H1 (cell line): ENCODE measurements around the gene CCDC24. TPM values are rescaled to one million over a fixed set of nuclear protein-coding genes. Genes with fewer than 3 reads are reported as not detected.

ENCODE experiments used
- CTCF ChIA-PET: fragments of 300-600 bp; sonication (Branson Sonifier 250); formaldehyde crosslinking; loops from one replicate; lab custom pipeline; 2021; ENCODE audit not compliant: partially characterized antibody; lab: Charles Lee
- POLR2A ChIA-PET: fragments of 300-600 bp; sonication (Branson Sonifier 250); formaldehyde crosslinking; loops from one replicate; lab custom pipeline; 2021; ENCODE audit warnings: inconsistent platforms; ENCODE audit not compliant: partially characterized antibody; lab: Charles Lee
- DNase-seq, 2 experiments: peaks; one replicate each; pipeline versions ENCODE4 v3.0.0 to v3.0.0-alpha.2; 2010 to 2022; ENCODE audit warnings: low spot score in 2 of 2, low read depth in 1 of 2, mixed read lengths in 1 of 2
- FAIRE-seq: peaks from 2 replicates; lab custom pipeline; 2011; peaks lifted over from hg19 to GRCh38; lab: Jason Lieb, UNC
- H2AFZ ChIP-seq: 2 replicates; pipeline ENCODE4 v1.8.1; 2012; ENCODE audit warnings: low read length, inconsistent platforms
- H2AK5ac ChIP-seq: 2 replicates; pipeline ENCODE4 v1.6.1; 2013; ENCODE audit warnings: low read depth, low read length
- H2BK120ac ChIP-seq: replicated peaks from 2 replicates; pipeline ENCODE3; 2013; ENCODE audit warnings: low read depth, low read length, inconsistent platforms
- H2BK12ac ChIP-seq: 2 replicates; pipeline ENCODE4 v1.6.1; 2013; ENCODE audit warnings: low read depth, low read length
- H2BK15ac ChIP-seq: 2 replicates; pipeline ENCODE4 v1.6.1; 2013; ENCODE audit warnings: low read length
- H2BK20ac ChIP-seq: 2 replicates; pipeline ENCODE4 v1.6.1; 2013; ENCODE audit warnings: low read length
- H2BK5ac ChIP-seq: 2 replicates; pipeline ENCODE4 v1.6.1; 2013; ENCODE audit warnings: low read depth, low read length
- H3K14ac ChIP-seq: 2 replicates; pipeline ENCODE4 v1.6.1; 2013; ENCODE audit warnings: inconsistent platforms; ENCODE audit not compliant: insufficient read length
- H3K18ac ChIP-seq: 2 replicates; pipeline ENCODE4 v1.6.1; 2013; ENCODE audit warnings: low read length; ENCODE audit errors: extremely low read depth
- H3K23ac ChIP-seq: 2 replicates; pipeline ENCODE4 v1.6.1; 2013; ENCODE audit warnings: inconsistent platforms; ENCODE audit not compliant: insufficient read length
- H3K23me2 ChIP-seq: 2 replicates; pipeline ENCODE4 v1.6.1; 2013; ENCODE audit warnings: low read depth, low read length
- H3K27ac ChIP-seq: 2 replicates; pipeline ENCODE4 v1.6.1; 2011; ENCODE audit warnings: low read depth, low read length, inconsistent platforms
- H3K27me3 ChIP-seq, 4 experiments: replicated peaks in 1 of 4; 1 replicate in 1 of 4; 2 replicates in 3 of 4; pipeline versions ENCODE4 v1.6.1 to v1.8.1; 2011 to 2013; ENCODE audit warnings: low read length in 3 of 4, mild to moderate bottlenecking in 3 of 4, inconsistent platforms in 2 of 4, mixed read lengths in 2 of 4, moderate library complexity in 1 of 4; ENCODE audit not compliant: control insufficient read depth in 3 of 4, insufficient read depth in 3 of 4; ENCODE audit errors: extremely low read depth in 1 of 4
- H3K36me3 ChIP-seq, 4 experiments: 2 replicates each; pipeline versions ENCODE4 v1.6.1 to v1.8.1; 2011 to 2013; ENCODE audit warnings: mild to moderate bottlenecking in 4 of 4, low read length in 3 of 4, moderate library complexity in 2 of 4, control low read depth in 1 of 4, inconsistent platforms in 1 of 4; ENCODE audit not compliant: insufficient read depth in 4 of 4, control insufficient read depth in 2 of 4
- H3K4ac ChIP-seq: replicated peaks from 2 replicates; pipeline ENCODE3; 2013; ENCODE audit warnings: low read length, low read depth, mixed read lengths, inconsistent platforms; ENCODE audit not compliant: insufficient read length
- H3K4me1 ChIP-seq, 4 experiments: replicated peaks in 1 of 4; 1 replicate in 1 of 4; 2 replicates in 3 of 4; pipeline versions ENCODE4 v1.6.1 to v1.8.1; 2011 to 2013; ENCODE audit warnings: low read length in 3 of 4, inconsistent platforms in 2 of 4, mixed read lengths in 1 of 4; ENCODE audit not compliant: insufficient read depth in 4 of 4, control insufficient read depth in 3 of 4
- H3K4me2 ChIP-seq, 2 experiments: 2 replicates each; pipeline versions ENCODE4 v1.6.1 to v1.8.1; 2011 to 2013; ENCODE audit warnings: low read depth in 2 of 2, low read length in 2 of 2, control low read depth in 1 of 2, inconsistent platforms in 1 of 2, mild to moderate bottlenecking in 1 of 2; ENCODE audit not compliant: insufficient read depth in 1 of 2
- H3K4me3 ChIP-seq, 4 experiments: fragments of 200-600, 300-600 bp in 1 of 4; sonication (generic), shearing (Covaris generic), sonication (Bioruptor Twin) in 1 of 4; 2 replicates each; pipeline versions ENCODE4 v1.5.1 to v1.8.1; 2011 to 2016; ENCODE audit warnings: low read length in 4 of 4, low read depth in 3 of 4, control low read depth in 2 of 4, inconsistent platforms in 2 of 4, mild to moderate bottlenecking in 2 of 4, mixed read lengths in 1 of 4, moderate library complexity in 1 of 4; ENCODE audit not compliant: insufficient read depth in 2 of 4; ENCODE audit errors: extremely low read depth in 1 of 4
- H3K56ac ChIP-seq: replicated peaks from 2 replicates; pipeline ENCODE3; 2013; ENCODE audit warnings: low read depth, mild to moderate bottlenecking, mixed read lengths, low read length, inconsistent platforms; ENCODE audit not compliant: insufficient read length
- H3K79me1 ChIP-seq: 2 replicates; pipeline ENCODE4 v1.6.1; 2013; ENCODE audit warnings: low read depth, low read length, control low read depth
- H3K79me2 ChIP-seq, 2 experiments: 2 replicates each; pipeline versions ENCODE4 v1.6.1 to v1.8.1; 2012 to 2013; ENCODE audit warnings: low read length in 2 of 2, mild to moderate bottlenecking in 2 of 2, inconsistent platforms in 1 of 2; ENCODE audit not compliant: insufficient read depth in 2 of 2, control insufficient read depth in 1 of 2
- H3K9ac ChIP-seq, 4 experiments: replicated peaks in 1 of 4; 1 replicate in 1 of 4; 2 replicates in 3 of 4; pipeline versions ENCODE4 v1.6.1 to v1.8.1; 2011 to 2013; ENCODE audit warnings: low read depth in 3 of 4, low read length in 3 of 4, control low read depth in 2 of 4, mild to moderate bottlenecking in 2 of 4, moderate library complexity in 2 of 4, inconsistent platforms in 1 of 4; ENCODE audit errors: extremely low read depth in 1 of 4
- H3K9me3 ChIP-seq, 2 experiments: 2 replicates each; pipeline versions ENCODE4 v1.6.1 to v1.8.1; 2012 to 2013; ENCODE audit warnings: mild to moderate bottlenecking in 2 of 2, moderate library complexity in 2 of 2, control low read depth in 1 of 2, inconsistent platforms in 1 of 2, low read depth in 1 of 2, low read length in 1 of 2, mixed read lengths in 1 of 2; ENCODE audit not compliant: insufficient read depth in 2 of 2
- H4K20me1 ChIP-seq, 2 experiments: replicated peaks in 1 of 2; 2 replicates each; pipeline versions ENCODE3 to v1.8.1; 2011 to 2013; ENCODE audit warnings: inconsistent platforms in 2 of 2, low read length in 2 of 2, mild to moderate bottlenecking in 1 of 2; ENCODE audit not compliant: insufficient read depth in 2 of 2, control insufficient read depth in 1 of 2
- H4K5ac ChIP-seq: 2 replicates; pipeline ENCODE4 v1.6.1; 2013; ENCODE audit warnings: low read length, low read depth, mixed read lengths, inconsistent platforms; ENCODE audit not compliant: insufficient read length
- H4K8ac ChIP-seq: 2 replicates; pipeline ENCODE4 v1.8.0; 2013; ENCODE audit warnings: mild to moderate bottlenecking, moderate library complexity, low read length, inconsistent platforms; ENCODE audit not compliant: insufficient read depth; ENCODE audit errors: extremely low read depth
- H4K91ac ChIP-seq: replicated peaks from 2 replicates; pipeline ENCODE3; 2013; ENCODE audit warnings: low read length, mixed read lengths, inconsistent platforms; ENCODE audit not compliant: insufficient read length
- POU5F1 ChIP-seq: IDR thresholded peaks from 2 replicates; pipeline ENCODE4 v1.6.1; 2011; ENCODE audit warnings: low read depth, mild to moderate bottlenecking, low read length, moderate library complexity
- RNF2 ChIP-seq: fragments of 200-900, 300-1000 bp; sonication (generic); IDR thresholded peaks from 2 replicates; pipeline ENCODE4 v1.7.1; 2016; ENCODE audit warnings: borderline replicate concordance, low read depth, mild to moderate bottlenecking, antibody characterized with exemption, low read length; ENCODE audit not compliant: poor library complexity, severe bottlenecking; ENCODE audit errors: missing control alignments
- SP1 ChIP-seq: IDR thresholded peaks from 2 replicates; pipeline ENCODE4 v1.6.1; 2011; ENCODE audit warnings: low read depth, low read length
- WGBS, 2 experiments: shearing (Covaris generic) in 1 of 2; methylation state at CpG; one replicate each; pipeline versions ENCODE4 v1.1.6 to v1.1.7; 2013 to 2015; ENCODE audit warnings: low lambda C conversion rate in 2 of 2, mixed read lengths in 2 of 2, inconsistent platforms in 1 of 2, low coverage in 1 of 2, missing lambda C conversion rate in 1 of 2; ENCODE audit not compliant: insufficient replicate concordance in 2 of 2, insufficient coverage in 1 of 2, insufficient read length in 1 of 2; ENCODE audit errors: extremely low coverage in 1 of 2, missing lambda C conversion rate in 1 of 2; 5-methylcytosine and 5-hydroxymethylcytosine counted together
- polyA plus RNA-seq, 7 experiments: library from polyadenylated mRNA; depleted of rRNA in 3 of 7; stranded (reverse) in 5 of 7; unstranded in 2 of 7; fragments of >200 nt in 5 of 7; fragments of 200-250 nt in 2 of 7; gene quantifications; 1 replicate in 5 of 7; 2 replicates in 1 of 7; 4 replicates in 1 of 7; pipeline versions ENCODE4 v1.2.1 to v1.2.3, GENCODE V29; 2011 to 2013; ENCODE audit warnings: missing spikeins in 2 of 7, mixed read lengths in 2 of 7
- total RNA-seq: library from RNA; stranded (reverse); fragmentation: NEBNext Ultra II Directional; extraction: Animal tissue kit (Norgen Biotek cat#: 25700); gene quantifications from 2 replicates; pipeline ENCODE4 v1.2.1, GENCODE V29; 2021

CCDC24 gene
- total and polyA plus RNA-seq, 2 of the 8 experiments (the other 6 are each of a cell fraction or from before 2014, with no cell fraction given): 11.2 to 11.4 TPM

DNA sequence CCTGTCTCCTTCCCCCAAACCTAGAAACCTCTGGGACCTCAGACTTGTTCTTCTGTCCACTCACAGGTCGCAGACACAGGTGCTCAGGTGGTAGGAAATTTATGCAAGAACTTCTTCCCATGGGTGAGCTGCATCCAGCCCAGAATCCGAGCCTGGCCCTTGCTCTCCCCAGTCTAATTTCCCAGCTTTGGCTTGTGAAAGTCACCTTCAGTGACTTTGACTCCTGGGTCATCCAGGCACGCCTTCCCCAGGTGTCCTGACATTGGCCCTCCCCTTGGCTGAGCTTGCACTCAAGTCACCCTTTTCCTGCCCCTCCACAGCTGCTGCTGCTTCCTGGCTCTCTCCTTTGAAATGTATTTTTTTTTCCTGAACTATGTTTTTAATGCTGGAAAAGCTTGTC lies 38.0 kb upstream of the CCDC24 start:
- WGBS, 2 experiments: 81% methylated on average over 3 of the region's 3 CpGs; no CpG with 5 or more reads in 1 of the 2 experiments
- TF ChIP-seq RNF2 (no peak), SP1 (no peak), POU5F1 (no peak)

More for the DNA sequence above, 38.0 kb upstream of the CCDC24 start:
- Histone ChIP-seq H2AFZ (no peak overlapping the region), H2BK12ac (no peak overlapping the region), H4K91ac (no peak overlapping the region), H3K56ac (no peak overlapping the region), H3K27ac (no peak overlapping the region), H3K23me2 (no peaks in the 10 kb centered on the region), H3K18ac (no peak overlapping the region; the same call in 1 of the 2 replicates), H4K20me1 (peaks cover 0 to 10% of the 10 kb centered on the region in 2 experiments), H2BK120ac (no peak overlapping the region), H3K14ac (no peak overlapping the region), H3K9ac (no peak overlapping the region), H2AK5ac (no peak overlapping the region), H4K8ac (no peak overlapping the region), H2BK15ac (no peak overlapping the region), H2BK20ac (no peak overlapping the region), H2BK5ac (no peak overlapping the region), H3K79me2 (0 out of 4 replicates have a peak, but pooled peaks cover 0 to 4% of the 10 kb centered on the region in 2 experiments), H3K23ac (no peak overlapping the region), H3K4me3 (no peak overlapping the region), H3K79me1 (peaks cover 3% of the 10 kb centered on the region), H3K36me3 (peaks cover 3 to 10% (median 6%) of the 10 kb centered on the region in 4 experiments; a peak in 4 of 8 replicates), H3K4me1 (peaks cover 0 to 5% (median 4%) of the 10 kb centered on the region in 4 experiments; a peak in 3 of 7 replicates), H3K4ac (no peak overlapping the region), H4K5ac (no peak overlapping the region), H3K4me2 (peak overlapping the region; percentile 14 to 57; a peak in 3 of 4 replicates), H3K27me3 (no peaks in the 10 kb centered on the region), H3K9me3 (no peaks in the 10 kb centered on the region)
- POLR2A ChIA-PET: interaction anchor here (0.9 to 2.1 kb wide), 7 partner anchors 10 to 190 kb away, joined by 3 to 10 read pairs (median 4); partner anchors contain the start of genes DPH2 and SLC6A9
- CTCF ChIA-PET: interaction anchor here (0.7 to 4.6 kb wide), 14 partner anchors 10 to 189 kb away, joined by 3 to 25 read pairs (median 4); partner anchors contain the start of genes ATP6V0B and DPH2
- FAIRE-seq: no peak
- DNase-seq: no peak
